Ramos (cell line): Measurements from ENCODE around the gene ANKRD13C.

ENCODE experiments used
- in situ Hi-C: fragments of 300-500 bp; cut with MboI; formaldehyde crosslinking; loops from one replicate; pipeline ENCODE4 v1.14.3; 2022; ENCODE audit warnings: low sequenced_read_pairs; ENCODE audit not compliant: unreplicated experiment

ANKRD13C gene

GRCh38 chr1:70222716-70223235, 131.7 kb downstream of the ANKRD13C start:
- in situ Hi-C loops: no loop called here

DNA sequence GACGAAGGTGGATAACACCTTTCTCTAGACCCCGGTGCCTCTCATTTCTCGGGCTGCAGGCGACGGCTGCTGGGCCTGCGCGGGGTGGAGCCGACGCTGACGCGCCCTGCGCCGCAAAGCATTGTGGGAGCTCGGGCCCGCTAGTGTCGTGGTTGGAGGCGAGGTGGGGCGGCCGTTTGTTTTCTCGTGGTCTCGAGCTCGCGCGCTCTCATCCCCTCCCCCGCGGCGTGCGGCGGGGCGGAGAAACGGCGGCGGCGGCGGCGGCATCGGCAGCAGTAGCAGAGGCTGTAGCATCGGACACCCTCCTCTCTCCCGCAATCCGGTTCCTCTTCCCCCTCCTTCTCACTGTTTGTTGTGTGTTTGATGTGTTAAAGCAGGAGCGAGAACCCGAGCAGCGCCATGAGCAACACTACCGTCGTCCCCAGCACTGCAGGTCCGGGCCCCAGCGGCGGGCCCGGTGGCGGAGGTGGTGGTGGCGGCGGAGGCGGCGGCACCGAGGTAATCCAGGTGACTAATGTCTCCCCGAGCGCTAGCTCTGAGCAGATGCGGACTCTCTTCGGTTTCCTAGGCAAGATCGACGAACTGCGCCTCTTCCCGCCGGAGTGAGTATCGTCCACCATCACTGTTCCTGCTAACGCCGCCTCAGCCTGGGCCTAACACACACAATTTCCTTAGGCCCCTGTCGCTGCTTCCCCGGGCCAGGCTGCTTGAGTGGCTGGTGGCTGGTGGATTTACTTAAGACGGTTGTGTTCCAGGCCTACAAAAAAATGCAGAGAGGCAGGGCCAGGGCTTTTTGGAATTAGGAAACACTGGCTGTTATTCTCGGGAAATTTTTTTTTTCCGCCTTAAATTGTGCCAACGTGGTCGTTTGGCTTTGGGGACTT, 133.0 kb downstream of the ANKRD13C start, which contains the start of gene SRSF11:
SRSF11 (plus strand) TSS at position 143 of the 884 bp plus-strand sequence; CDS start at position 400, 257 bp downstream.
- in situ Hi-C loops: no loop called here

- in situ Hi-C loops: no loop called here
These were observed 133.8 kb downstream of the ANKRD13C start for GRCh38 chr1:70220517-70221237.

DNA sequence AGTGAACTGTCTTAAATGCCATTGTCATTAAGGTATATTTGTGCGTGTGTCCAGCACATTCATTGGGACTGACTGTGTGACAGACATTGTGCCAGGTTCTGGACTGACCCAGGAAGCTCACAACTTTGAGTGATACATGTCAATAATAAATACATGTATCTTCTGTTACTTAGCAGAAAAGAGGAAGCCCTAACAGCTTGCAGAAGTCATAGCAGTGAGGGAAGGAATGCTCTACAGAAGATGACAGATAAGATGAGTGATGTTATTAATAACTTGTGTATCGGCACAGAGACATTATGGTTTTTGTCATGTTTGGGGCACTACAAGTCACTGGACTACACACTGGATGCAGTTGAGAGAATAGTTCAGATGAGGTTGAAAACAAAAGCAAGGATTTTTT, 134.5 kb downstream of the ANKRD13C start:
- in situ Hi-C loops: no loop called here

DNA sequence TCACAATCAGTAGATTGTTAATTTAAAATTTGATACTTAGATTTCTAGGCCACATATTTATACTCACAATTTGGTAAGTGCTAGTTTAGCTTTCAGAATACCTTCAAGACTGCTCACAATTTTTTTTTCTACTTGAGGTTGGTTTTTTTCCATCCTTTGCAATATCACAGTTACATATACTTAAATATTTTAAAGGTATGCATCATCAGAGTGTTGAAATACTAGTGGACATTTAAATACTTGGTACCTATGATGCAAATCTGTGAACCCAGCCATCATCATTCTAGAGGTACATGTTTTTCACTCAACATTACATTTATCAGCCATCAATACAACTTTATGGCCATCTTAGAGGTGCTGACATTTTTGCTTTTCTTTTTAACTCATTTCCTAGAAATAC, 143.0 kb downstream of the ANKRD13C start:
- in situ Hi-C loops: no loop called here

GRCh38 chr1:70210820-70211219, 143.7 kb downstream of the ANKRD13C start:
- in situ Hi-C loops: no loop called here
